RKO (cell line): ENCODE measurements around the gene SNRNP48.

Source experiments
- DNase-seq: peaks from one replicate; pipeline ENCODE4 v3.0.0-alpha.2; 2016; ENCODE audit warnings: low spot score

The SNRNP48 gene

DNA sequence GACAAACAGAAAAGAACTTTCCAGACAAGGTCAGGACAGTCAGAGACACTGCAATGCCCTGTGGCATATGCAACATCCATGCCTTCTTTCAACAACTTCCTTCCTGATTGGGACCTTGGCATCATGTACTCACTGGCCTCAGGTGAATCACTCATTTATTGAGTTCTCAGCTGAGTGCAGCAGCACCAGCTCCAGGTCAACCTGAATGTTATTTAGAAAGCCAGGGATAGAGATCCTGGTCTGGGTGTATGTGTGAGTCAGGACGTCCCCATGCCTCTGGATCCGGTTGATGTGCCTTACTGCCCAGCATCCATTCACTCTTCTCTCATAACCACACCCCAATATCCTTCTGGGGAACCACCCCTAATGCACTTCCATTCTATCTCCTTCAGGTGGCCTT, 54.4 kb downstream of the SNRNP48 start:
- DNase-seq, result peak; percentile 27

DNA sequence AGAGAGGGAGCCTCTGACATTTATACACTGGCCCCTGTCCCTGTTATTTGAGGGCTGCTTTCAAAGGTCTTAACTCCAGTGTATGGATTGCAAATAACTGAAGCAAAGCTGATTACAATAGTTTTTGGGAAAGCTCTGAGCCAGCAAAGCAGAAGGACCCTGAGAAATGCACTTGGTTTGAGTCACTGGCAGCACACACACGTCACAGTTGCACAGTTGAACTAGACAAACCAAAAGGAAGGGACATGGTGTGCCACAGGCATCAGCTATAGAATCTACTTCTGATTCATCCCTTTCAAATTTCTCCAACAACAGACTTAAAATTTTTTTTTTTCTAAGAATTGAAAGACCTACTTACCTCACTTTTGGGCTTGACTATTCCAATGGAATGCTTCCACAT, 56.4 kb downstream of the SNRNP48 start:
- no peak for DNase-seq

- DNase-seq, result no peak
Observed at GRCh38 chr6:7647504-7647903, 57.5 kb downstream of the SNRNP48 start.

DNA sequence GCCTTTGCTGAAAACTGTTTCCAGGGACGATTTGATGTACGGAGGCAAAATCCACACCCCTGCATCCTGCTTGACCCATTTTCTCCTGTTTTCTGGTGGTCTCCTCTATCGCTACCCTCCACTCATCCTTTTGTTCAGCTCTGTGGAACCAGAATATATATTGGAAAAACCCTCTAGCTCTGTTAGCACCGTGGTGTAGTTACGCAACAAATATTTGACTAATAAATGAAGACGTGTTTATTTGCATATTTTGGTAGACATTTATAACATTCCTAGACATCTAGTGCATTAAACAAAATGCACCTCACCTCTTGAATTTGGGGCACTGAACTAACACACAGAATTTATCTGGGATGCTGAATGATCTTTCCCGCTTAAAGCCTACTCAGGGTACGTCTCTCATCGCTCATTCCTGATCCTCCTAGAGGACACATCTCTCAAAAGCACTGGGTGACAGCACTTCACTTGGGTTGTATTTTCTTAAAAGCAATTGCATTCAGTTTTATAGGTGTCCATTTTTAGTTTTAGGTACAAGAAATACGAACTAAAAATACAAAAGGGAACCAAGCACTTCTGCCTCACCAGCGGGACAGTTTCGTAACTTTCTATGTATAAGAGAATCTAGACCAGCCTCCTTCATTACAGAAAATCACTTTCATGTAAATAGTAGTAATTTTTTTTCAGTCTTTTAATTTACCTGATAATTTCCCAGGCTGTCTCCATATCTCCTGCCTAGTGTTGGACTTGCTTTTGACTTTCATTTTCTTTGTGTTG, 59.2 kb downstream of the SNRNP48 start:
- DNase-seq, result no peak

GRCh38 chr6:7650878-7651277, 60.9 kb downstream of the SNRNP48 start:
- no peak for DNase-seq

GRCh38 chr6:7652957-7653356, 63.0 kb downstream of the SNRNP48 start:
- no peak for DNase-seq

DNA sequence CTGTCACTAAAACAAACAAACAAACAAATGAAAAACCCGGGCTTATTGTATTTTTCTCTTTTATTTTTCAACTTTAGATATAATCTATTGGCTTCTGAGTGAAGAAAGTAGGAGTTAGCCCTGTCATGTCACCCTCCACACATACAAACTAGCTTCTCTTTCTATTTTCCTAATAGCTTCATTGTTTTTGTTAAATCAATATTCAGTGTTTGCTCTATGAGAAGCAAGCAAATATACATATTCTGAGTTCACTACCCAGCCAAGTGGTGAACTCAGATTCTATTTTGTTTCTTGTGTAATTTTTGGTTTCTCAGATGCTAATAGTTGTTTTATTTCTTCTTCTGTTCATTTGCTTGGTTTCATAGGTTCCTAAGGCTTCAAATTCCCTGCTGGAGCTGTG, 66.4 kb downstream of the SNRNP48 start:
- no peak for DNase-seq

DNA sequence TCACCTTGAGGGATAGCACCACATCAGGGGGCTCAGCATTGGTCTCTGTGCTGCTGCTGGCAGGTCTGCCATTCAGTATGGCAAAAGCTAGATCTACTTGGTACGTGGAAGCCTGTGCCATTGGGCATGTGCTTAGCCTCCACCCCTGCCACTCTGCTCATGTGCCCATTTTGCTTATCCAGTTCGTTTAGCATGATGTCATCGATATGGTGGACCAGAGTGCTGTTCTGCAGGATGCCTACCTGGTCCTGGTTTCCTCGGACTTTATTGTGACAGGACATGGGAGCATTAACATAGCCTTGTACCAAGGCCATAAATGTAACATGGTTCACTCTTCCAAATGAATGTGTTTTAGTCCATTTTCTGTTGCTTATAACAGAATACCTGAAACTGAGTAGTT, 68.5 kb downstream of the SNRNP48 start:
- DNase-seq, result no peak

GRCh38 chr6:7661364-7661763, 71.4 kb downstream of the SNRNP48 start:
- DNase-seq, result no peak
